Middle frontal gyrus (tissue), 1 donor: ENCODE results near the gene EPN2.

Experiments used
- DNase-seq: peaks from one replicate; pipeline ENCODE4 v3.0.0-alpha.2; 2015; ENCODE audit warnings: low spot score; ENCODE audit errors: extremely low spot score

Gene EPN2

GRCh38 chr17:19364699-19365498 is 127.7 kb downstream of the EPN2 start:
- DNase-seq: peak; percentile 58

- DNase-seq: no peak
These were observed 128.3 kb downstream of the EPN2 start for GRCh38 chr17:19365499-19365817.

- DNase-seq: no peak
These were observed 128.9 kb downstream of the EPN2 start for GRCh38 chr17:19365833-19366636.

GRCh38 chr17:19366637-19366972 is 129.4 kb downstream of the EPN2 start:
- DNase-seq: no peak

- DNase-seq: no peak
These were observed 131.1 kb downstream of the EPN2 start for GRCh38 chr17:19368229-19368628.

GRCh38 chr17:19369107-19369778 is 132.1 kb downstream of the EPN2 start:
- DNase-seq: no peak

GRCh38 chr17:19369846-19370492 is 132.8 kb downstream of the EPN2 start:
- no peak for DNase-seq

GRCh38 chr17:19370493-19370960 is 133.4 kb downstream of the EPN2 start:
- DNase-seq: no peak

- DNase-seq: no peak
These were observed 134.3 kb downstream of the EPN2 start for GRCh38 chr17:19371259-19372010.

GRCh38 chr17:19372011-19372370 is 134.8 kb downstream of the EPN2 start:
- DNase-seq: no peak

- no peak for DNase-seq
These were observed 135.3 kb downstream of the EPN2 start for GRCh38 chr17:19372439-19372838.

GRCh38 chr17:19372866-19373504 is 135.8 kb downstream of the EPN2 start:
- no peak for DNase-seq

- DNase-seq: no peak
These were observed 137.0 kb downstream of the EPN2 start for GRCh38 chr17:19374136-19374535.

GRCh38 chr17:19375732-19376131 is 138.6 kb downstream of the EPN2 start:
- no peak for DNase-seq

- DNase-seq: no peak
These were observed 139.6 kb downstream of the EPN2 start for GRCh38 chr17:19376811-19377210.

GRCh38 chr17:19377602-19378415 is 140.6 kb downstream of the EPN2 start:
- DNase-seq: peak; percentile 97

- DNase-seq: no peak
These were observed 141.5 kb downstream of the EPN2 start, which contains the start of gene MAPK7 for GRCh38 chr17:19378416-19379360. Gene MAPK7 (plus strand): TSS chr17:19378498. CDS start chr17:19378901, 403 bp downstream.

- no peak for DNase-seq
These were observed 142.3 kb downstream of the EPN2 start for GRCh38 chr17:19379361-19380065.
